Measurements from ENCODE around the gene AP1S2.
A peak's percentile ranks its signal among the peaks of the same experiment; 100 is the strongest.

AP1S2 gene

DNA sequence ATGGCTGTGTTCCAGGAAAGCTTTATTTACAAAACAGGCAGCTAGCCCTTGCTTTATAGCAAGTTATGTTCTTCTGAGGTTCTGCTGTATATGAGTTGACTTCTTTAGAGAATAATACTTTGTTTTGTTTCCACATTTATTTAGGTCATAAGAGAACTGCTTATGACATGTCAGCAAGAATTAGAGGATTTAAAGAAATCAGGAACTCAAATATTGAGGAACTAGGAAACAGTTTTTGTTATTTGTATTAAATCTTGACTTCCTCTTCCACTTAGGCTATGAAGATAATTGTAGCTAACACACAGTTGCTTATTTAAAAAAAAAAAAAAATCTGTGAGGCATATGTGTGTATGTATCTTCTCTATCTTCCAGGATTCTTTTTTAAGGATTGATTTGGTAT is 50.0 kb downstream of the AP1S2 start:
- no peak for DNase-seq

DNA sequence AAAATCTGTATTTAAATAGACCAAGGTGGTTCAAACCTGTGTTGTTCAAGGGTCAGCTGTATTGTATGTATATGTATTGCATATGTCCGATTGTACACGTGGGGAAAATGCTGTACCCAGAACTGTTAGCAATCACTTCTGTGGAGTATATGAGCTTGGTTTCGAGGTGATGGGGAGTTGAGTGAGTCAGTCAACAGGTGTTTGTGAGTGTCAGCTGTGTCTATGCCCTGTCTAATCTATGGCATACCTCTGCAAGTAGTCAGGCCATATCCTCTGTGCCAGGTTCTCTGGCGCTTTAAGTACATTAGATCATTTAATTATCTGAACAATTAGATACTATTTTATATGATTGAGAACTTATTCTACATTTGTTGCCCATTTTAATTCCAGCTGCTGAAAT is 56.9 kb downstream of the AP1S2 start:
- no peak for DNase-seq

DNA sequence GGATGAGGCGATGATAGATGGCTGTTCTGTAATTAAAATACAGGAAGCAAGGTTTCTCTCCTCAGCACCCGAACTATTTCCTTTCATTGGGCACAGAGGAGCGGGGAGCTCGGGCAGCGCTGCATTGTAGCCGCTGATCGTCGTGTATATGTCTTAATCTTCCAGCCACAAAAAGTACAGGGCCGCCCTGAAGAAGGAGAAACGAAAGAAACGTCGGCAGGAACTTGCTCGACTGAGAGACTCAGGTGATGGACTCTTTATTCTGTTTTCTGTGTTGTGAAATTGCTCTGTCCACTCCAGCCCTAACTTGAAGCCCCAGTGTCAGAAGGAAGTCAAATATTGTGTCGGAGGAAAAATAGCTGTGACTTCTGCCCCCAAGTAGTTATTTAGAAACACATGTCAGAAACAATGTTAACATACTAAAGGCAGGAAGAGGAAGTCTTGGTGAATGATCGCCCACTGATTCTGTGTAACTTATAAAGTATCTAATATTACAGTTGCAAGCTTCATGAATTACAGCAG is 63.8 kb downstream of the AP1S2 start:
- DNase-seq = no peak

DNA sequence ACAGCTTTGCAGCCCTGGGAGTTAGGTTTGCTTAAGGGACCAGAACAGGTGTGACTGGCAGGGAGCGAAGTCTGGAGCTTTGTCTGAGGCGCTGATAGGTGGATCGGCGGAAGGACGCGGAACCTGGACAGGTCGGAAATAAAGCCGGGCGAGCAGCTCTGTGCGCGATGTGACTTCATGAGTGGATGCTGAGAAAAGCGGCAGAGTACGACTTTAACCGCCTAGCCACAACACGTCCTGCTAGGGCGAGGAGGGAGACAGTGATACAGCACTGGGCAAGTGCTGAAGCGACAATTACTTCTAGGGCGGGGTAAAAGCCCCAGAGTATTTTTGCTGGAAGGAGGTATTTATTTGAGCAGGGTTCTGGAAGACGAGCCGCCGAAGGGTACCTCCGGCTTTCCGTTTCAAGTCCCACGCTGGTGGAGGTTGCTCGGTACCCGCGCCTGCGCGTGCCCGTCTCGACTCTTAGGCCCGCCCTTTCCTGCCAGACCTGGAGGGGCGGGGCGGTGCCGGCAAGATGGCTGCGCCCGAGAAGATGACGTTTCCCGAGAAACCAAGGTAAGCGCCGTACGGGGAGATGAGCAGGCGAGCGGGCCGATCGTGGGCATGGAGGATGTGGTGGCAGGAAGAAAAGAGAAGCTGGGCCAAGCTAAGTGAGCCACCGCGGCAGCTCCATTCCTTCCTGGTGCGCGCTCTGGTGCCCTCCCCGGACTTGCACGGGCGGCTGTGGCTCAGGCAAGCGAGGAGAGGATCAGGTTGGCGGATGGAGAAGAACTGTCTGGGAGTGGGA is 64.4 kb downstream of the AP1S2 start, which contains the start of gene ZRSR2:
TSS of gene ZRSR2 (plus strand) at position 506 of the 790 bp plus-strand sequence. CDS start at position 518, 12 bp downstream.
- peak; percentile 90 for DNase-seq

DNA sequence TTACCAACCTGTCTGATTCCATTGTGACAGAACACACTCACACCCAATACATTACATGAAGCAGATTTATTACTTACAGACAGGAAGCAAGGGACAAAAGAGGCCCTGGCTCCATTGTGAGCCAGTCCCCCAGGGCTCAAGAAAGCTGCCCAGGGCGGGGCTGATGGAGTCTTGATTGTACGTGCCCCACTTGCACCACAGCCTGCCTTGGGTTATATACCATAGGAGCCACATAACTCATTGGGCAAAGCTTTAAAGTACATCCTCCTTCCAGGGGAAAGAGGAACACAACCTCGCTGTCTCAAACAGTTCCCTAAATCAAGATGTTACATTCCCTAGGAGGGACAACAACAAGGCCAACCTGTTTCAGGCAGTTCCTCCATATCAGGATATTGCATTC is 67.7 kb downstream of the AP1S2 start:
- DNase-seq = no peak

DNA sequence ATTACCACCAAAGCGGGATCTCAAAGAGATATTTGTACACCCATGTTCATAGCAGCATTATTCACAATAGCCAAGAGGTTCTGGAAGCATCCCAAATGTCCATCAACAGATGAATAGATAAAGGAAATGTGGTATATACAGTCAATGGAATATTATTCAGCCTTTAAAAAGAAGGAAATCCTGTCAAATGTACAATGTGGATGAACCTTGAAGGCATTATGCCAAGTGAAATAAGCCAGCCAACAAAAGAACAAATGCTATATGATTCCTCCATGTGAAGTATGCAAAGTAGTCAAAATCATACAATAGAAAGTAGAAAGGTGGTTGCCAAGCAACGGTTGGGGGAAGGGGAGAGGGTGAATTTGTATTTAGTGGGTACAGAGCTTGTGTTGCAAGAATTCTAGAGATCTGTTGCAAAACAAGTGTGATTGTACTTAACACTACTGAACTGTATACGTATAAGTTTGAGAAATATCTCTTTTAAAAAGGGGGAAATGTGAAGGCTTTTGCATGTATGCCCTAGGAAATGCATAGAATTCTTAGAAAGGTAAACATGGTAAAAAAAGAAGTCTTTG is 69.3 kb downstream of the AP1S2 start:
- no peak for DNase-seq

DNA sequence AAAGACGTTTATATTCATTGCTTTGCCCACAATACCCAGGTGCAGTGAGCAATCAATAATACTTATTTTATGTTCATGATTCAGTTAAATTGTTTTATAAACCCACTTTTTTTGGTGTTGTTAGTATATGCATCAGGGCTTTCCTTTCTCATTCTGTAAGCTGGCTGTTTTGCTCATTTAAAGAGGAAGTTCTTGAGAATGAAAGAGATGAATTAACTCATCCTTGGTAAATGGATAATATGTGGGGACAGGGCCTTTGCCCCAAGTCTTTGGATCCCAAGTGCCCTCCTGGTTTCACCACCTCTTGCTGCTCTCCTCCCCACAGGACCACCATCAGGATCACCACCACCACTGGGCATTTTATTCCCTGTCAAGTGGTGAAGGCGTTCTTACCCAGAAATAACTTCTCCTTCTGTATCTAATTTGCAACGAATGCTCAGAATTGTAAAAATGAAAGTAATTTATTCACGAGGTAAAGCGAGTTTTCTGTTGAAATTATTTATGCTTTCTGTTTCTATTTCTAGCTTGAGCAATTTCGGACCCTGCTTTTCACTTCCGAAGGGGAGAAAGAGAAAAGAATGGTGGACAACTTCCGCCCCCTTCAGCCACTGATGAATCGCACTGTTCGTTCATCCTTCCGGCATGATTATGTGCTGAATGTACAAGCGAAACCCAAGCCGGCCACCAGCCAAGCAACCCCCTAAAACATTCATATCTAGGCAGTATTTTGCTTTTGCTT is 72.5 kb downstream of the AP1S2 start:
- DNase-seq = no peak

Data from activated CD4-positive, alpha-beta T cell treated with anti-CD3 and anti-CD28 coated beads for 48 hours (primary cell).